Measurements from ENCODE around the gene CTSW.
"Not testable (repeated sequence)": the region's sequence is repeated elsewhere in the genome, so short reads cannot be mapped to it uniquely, and the experiment has no call there.

CTSW gene

DNA sequence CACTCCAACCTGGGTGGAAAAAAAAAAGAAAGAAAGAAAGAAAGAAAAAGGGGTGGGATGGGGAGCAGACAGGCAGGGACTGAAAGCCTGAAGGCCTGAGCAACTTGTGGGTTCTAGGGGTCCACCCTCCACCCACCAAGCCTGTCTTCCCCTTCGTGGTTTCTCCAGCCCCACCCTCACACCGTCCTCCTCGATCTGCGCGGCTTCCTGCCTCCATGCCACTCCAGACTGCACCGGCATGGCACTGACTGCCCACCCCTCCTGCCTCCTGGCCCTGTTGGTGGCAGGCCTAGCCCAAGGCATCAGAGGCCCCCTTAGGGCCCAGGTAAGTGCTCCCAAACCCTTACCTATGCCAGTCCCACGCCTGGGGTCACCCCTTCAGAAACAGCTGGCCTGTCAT lies at the start of gene CTSW:
CTSW (plus strand) TSS at position 221 of the 400 bp plus-strand sequence; CDS start at position 239, 18 bp downstream.
- no peak for DNase-seq

DNA sequence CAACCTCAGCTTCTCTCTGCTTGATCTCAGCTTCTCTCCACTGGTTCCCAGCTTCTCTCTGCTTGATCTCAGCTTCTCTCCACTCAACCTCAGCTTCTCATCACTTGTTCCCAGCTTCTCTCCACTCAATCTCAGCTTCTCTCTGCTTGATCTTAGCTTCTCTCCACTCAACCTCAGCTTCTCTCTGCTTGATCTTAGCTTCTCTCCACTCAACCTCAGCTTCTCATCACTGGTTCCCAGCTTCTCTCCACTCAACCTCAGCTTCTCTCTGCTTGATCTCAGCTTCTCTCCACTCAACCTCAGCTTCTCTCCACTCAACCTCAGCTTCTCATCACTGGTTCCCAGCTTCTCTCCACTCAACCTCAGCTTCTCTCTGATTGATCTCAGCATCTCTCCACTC lies 47.4 kb upstream of the CTSW start:
- not testable (repeated sequence) for DNase-seq

DNA sequence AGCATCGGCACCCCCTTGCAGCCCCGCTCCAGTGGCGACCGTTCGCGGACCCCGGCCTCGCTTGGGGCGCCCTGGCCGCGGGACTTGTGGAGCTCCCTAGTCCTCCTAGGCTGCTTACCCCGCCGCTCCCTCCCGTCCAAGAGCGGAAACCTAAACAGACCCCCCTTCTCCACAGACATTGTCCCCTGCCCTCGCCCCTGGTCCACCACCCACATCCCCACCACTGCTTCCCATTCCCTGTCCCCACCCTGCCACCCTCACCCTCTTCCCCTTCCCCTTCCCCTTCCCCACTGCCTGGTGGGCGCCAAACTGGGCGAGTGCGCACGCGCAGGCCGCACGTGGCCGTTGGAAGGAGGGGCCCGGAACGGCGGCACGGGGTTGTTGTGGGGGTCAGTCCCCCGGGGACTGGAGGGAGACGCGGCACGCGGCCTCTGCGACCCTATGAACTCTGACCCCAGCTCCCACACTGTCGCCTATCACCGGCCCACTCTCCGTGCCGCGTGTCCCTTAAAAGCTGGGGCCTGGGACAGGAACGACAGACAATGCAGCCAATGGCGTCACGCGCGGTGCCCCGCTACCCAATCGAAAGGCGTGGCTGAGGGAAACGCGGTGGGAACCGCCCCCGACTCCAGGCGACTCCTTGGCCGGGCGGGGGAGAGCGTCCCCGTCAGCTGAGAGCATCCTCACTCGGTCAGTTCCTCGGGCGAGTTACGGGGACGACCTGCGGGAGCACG lies 46.2 kb upstream of the CTSW start, which contains the start of gene SNX32:
SNX32 (plus strand) TSS at position 667 of the 734 bp plus-strand sequence. CDS start 103 bp downstream, outside the sequence.
- peak; percentile 76 for DNase-seq

DNA sequence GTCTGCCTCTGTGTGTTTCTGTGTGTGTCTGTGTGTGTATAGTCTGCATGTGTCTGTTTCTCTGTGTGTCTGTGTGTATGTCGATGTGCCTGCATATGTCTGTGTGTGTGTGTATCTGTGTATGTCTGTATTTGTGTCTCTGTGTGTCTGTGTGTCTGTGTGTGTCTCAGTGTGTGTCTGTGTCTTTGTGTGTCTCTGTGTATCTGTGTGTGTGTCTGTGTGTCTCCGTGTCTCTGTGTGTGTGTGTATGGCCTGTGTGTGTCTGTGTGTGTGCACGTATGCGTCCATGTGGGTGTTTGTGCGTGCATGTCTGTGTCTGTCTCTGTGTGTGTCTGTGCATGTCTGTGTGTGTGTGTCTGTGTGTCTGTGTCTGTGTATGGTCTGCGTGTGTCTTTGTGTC lies 45.4 kb upstream of the CTSW start:
- DNase-seq, result no peak

- no peak for DNase-seq
Observed at GRCh38 chr11:65842144-65842543, 37.5 kb upstream of the CTSW start.

DNA sequence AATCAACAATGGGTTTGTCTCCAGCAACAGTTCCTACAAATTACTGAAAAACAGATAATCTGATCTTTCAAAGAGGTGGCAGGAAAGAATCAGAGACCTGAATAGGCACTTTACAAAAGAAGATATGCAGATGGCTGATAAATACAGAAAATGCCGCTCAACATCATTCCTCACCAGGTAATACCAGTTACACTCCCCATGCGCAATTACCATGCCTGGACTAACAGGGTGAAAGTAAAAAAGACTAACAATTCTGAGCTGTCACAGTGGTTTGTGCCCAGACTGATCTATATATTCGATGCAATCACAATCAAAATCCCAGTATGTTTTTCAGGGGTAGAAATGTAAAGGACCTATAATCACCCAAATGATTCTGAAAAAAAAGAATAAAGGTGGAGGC lies 35.8 kb upstream of the CTSW start:
- DNase-seq, result no peak

DNA sequence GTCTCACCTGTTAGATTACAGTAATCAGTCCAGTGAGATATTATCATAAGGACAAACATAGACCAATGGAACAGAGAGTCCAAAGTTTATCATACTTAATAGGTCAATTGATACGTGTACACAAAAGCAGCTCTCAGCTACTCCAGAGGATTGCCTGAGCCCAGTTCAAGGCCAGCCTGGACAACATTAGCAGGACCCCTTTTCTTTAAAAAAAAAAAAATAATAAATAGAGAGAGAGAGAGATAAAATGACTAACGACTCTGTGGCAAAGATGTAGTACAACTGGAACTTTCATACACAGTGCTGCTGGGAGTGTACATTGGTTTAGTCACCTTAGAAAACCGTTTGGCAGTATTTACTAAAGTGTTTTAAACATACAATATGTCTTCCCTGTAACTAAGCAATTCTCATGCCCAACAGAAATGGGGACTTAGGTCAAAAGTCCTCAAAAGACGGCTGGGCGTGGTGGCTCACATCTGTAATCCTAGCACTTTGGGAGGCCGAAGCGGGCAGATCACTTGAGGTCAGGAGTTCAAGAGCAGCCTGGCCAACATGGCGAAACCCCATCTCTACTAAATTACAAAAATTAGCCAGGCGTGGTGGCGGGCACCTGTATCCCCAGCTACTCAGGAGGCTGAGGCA lies 35.3 kb upstream of the CTSW start:
- DNase-seq, result no peak

DNA sequence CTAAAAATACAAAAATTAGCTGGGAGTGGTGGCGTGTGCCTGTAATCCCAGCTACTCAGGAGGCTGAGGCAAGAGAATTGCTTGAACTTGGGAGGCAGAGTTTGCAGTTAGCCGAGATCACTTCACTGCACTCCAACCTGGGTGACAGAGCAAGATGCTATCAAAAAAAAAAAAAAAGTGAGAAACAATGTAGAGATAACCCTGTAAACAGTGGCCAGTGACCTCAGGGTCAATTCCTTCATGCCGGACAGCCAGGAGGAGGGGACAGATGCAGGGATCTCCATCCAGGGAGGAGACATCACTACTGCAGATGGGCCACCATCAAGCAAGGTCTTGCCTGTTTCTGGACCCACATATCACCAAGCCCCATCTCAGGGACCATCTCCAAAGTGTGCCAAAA lies 31.9 kb upstream of the CTSW start:
- DNase-seq, result no peak

- not testable (repeated sequence) for DNase-seq
Observed at GRCh38 chr11:65848693-65849092, 30.9 kb upstream of the CTSW start.

GRCh38 chr11:65849366-65849765 lies 30.3 kb upstream of the CTSW start:
- no peak for DNase-seq

DNA sequence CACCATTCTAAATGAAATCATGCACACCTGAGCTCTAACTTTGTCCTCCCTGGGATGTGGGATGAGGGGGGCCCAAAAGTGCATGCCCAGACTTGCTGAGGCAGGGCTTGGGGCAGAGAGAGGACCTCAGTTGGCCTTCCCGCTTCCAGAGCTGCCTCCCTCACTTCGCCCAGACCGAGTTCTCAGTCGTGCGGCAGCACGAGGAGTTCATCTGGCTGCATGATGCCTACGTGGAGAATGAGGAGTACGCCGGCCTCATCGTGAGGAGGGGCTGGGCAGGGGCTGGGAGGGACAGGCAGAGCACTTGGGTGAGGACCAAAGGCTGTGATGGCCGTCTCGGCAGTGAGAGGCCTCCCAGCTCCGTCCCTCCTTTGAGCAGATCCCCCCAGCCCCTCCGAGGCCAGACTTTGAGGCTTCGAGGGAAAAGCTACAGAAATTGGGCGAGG lies 29.8 kb upstream of the CTSW start:
- DNase-seq, result no peak

DNA sequence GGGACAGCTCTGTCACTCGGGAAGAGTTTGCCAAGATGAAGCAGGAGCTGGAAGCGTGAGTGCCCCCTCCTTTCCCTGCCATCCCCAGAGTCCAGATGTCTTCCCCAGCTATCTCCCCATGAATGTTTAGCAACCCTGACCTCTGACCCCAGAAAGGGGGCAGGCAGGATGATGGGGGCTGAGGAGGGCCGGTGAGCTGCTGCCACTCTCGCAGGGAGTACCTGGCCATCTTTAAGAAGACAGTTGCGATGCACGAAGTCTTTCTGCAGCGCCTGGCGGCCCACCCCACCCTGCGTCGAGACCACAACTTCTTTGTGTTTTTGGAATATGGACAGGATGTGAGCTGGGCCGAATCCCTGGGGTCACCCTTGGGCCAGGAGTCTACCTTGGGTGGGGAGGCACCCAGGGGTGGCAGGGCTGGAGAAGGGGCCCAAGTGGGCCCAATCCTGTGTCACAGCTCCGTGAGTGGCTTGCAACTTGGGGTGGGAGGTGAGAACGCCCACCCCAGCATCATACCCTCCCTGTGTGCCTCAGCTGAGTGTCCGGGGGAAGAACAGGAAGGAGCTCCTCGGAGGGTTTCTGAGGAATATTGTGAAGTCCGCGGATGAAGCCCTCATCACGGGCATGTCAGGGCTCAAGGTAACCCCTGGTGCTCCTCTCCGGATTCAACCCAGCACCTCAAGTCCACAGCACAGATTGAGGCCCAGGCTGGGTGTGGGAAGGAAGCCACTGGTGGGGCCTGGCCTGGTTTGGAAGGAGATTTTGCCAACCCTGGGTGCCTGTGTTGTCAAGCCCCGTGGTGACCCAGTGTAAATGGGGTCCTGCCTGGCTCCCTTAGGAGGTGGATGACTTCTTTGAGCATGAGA lies 29.2 kb upstream of the CTSW start:
- no peak for DNase-seq

- no peak for DNase-seq
Observed at GRCh38 chr11:65851083-65851579, 28.5 kb upstream of the CTSW start.

DNA sequence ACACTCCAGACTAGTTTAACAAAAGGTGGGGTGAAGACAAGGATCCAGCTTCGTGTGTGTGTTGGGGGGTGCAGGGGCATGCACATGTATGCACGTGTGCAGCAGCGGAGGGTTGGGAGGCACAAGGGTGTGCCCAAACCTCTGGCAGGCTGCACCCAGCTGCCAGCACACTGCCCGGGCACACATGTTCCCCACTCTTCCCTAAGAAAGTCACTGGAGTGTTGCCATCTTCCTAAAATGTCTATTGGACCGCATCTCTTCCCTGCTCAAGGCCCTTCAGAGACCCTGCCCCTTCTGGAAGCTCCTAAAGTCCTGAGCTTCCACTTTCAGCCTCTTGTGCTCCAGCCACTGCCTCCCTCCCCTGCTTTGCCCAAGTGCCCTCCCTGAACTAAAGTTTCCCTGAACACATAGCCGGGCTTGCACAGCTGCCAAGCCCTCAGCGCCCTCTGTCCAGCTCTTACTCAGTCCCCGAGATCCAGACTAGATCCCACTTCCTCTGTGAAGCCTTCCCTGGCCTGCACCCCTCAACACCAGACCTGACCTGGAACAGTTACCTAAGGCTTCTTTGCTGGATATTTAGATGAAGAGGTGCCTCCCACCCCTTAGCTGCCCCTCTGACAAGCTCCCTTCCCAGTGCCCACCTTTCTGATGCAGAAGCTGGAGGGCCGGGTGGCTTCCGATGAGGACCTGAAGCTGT lies 27.7 kb upstream of the CTSW start:
- DNase-seq, result no peak

GRCh38 chr11:65852508-65853245 lies 27.0 kb upstream of the CTSW start:
- DNase-seq, result no peak

DNA sequence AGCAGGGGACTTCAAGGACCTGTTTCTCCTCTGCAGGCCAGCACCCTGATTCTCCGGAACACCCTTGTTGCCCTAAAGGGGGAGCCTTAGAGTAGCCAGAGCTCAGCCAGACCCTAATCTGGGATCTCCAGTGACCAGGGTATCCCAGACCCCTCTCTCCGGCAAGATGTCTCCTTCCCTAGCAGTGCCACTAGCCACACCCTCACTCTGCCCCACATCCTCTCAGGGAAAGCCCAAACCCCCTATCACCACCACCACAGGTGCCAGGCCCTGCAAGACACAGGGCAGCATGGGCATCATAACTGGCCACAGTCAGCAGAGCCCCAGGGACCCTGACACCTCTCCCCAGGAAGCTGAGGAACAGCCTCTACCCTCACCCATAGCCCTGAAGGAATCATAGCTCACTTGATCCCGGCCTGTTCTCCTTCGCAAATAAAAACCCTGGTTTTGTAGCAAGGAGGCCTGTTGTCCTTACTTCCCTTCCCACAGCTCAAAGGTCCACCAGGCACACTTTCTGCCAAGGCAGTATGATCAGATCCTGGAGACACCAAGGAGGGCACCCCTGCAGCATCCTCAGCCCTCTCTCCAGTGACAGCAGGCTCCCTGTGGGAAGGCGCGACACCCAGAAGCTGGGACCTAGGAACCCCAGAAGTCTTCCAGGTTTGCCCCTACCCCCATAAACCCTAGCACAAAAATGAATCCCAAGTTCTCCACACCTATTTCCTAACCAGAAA lies 26.2 kb upstream of the CTSW start:
- no peak for DNase-seq

DNA sequence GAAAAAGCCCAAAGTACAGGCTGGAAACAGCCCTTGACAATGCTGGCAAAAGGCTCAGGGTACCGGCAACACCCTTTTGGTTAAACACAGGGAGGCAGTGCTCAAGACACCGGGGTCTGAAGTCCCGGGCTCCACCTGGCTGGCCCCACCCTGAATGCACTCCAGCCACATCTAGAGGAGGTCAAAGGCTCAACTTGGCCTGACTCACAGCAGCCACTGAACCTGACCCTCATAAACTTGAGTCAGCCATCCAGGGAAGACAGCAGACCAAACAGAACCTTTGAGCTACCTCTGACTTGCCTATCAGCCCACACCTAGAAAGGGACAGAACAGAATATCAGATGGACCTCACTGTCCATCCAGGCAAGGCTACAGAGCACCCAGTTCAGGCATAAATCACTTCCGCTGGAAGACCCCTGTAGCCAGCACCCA lies 25.5 kb upstream of the CTSW start:
- DNase-seq, result no peak

- DNase-seq, result no peak
Observed at GRCh38 chr11:65854852-65855837, 24.5 kb upstream of the CTSW start.

GRCh38 chr11:65855927-65856363 lies 23.7 kb upstream of the CTSW start:
- no peak for DNase-seq

Measured in NCI-H446 treated with DMSO at 0.1 percent for 48 hours (cell line).